NCI-H2171 (cell line): ENCODE data around the gene PLEKHJ1.

ENCODE experiments used
- DNase-seq: peaks from one replicate; lab custom pipeline; 2025; lab: John Stamatoyannopoulos, UW

The PLEKHJ1 gene

GRCh38 chr19:2234996-2235380, 1.1 kb downstream of the PLEKHJ1 start:
- DNase-seq, result no peak

- DNase-seq, result no peak
These were observed 2.4 kb downstream of the PLEKHJ1 start for GRCh38 chr19:2233601-2234280.

- no peak for DNase-seq
These were observed 3.6 kb downstream of the PLEKHJ1 start for GRCh38 chr19:2232286-2233151.

- no peak for DNase-seq
These were observed 4.4 kb downstream of the PLEKHJ1 start for GRCh38 chr19:2231621-2232221.

GRCh38 chr19:2230807-2231533, 5.2 kb downstream of the PLEKHJ1 start:
- DNase-seq, result no peak

- no peak for DNase-seq
These were observed 6.0 kb downstream of the PLEKHJ1 start for GRCh38 chr19:2230033-2230531.

GRCh38 chr19:2229103-2230032, 6.8 kb downstream of the PLEKHJ1 start:
- no peak for DNase-seq

GRCh38 chr19:2228157-2229030, 7.7 kb downstream of the PLEKHJ1 start:
- no peak for DNase-seq

- DNase-seq, result no peak
These were observed 8.5 kb downstream of the PLEKHJ1 start for GRCh38 chr19:2227415-2228156.

GRCh38 chr19:2226840-2227360, 9.2 kb downstream of the PLEKHJ1 start:
- DNase-seq, result no peak

GRCh38 chr19:2226051-2226839, 9.9 kb downstream of the PLEKHJ1 start:
- no peak for DNase-seq

GRCh38 chr19:2225415-2226050, 10.6 kb downstream of the PLEKHJ1 start:
- no peak for DNase-seq

- no peak for DNase-seq
These were observed 11.3 kb downstream of the PLEKHJ1 start for GRCh38 chr19:2224754-2225349.

GRCh38 chr19:2223959-2224358, 12.2 kb downstream of the PLEKHJ1 start:
- no peak for DNase-seq

- DNase-seq, result no peak
These were observed 12.7 kb downstream of the PLEKHJ1 start for GRCh38 chr19:2223391-2223790.

GRCh38 chr19:2221918-2222317, 14.2 kb downstream of the PLEKHJ1 start:
- no peak for DNase-seq

- DNase-seq, result no peak
These were observed 14.8 kb downstream of the PLEKHJ1 start for GRCh38 chr19:2221250-2221831.
